ENCODE results near the gene PRR29. TPM values are rescaled to one million over a fixed set of nuclear protein-coding genes. Genes with fewer than 3 reads are reported as not detected.

Gene PRR29
- total RNA-seq, 1 experiment from 2014 or later: not detected

DNA sequence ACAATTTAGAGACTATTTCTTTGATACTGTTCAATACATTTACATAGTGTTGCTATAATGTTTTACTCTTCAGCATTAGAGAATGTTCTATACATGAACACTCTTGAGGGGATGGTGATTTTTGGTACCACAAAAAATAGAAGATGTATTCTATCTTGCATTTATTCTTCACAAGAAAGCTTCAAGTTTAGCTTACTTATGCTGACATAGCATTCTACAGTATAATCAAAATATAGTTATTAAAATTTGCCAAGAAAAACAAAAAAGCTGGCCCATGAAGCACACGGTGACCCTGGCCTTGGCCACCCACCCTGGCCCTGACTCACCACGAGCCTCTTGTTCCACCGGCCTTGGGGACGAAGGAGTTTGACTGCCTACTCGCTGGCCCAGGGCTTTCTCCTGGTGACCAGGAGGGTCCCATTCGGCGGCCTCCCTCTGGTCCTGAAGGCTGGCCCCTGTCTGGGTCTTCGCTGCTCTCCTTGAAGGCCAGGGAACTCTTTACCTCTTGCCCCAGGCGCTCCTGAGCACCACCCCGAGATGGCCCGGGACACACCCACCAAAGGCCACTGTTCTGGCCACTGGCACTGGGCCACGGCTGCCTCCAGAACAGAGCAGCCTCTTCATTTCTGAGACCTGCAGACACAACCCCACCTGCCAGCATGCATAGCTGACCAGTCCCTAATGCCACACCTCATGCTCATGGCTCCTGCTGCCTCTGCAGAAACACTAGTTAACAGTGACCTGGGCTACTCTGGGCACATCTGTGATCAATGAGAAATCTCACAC is 44.7 kb downstream of the PRR29 start:
- Histone ChIP-seq H3K9me3 (no peaks in the 10 kb centered on the region), H3K36me3 (no peaks in the 10 kb centered on the region; the same call in none of the 2 replicates)

DNA sequence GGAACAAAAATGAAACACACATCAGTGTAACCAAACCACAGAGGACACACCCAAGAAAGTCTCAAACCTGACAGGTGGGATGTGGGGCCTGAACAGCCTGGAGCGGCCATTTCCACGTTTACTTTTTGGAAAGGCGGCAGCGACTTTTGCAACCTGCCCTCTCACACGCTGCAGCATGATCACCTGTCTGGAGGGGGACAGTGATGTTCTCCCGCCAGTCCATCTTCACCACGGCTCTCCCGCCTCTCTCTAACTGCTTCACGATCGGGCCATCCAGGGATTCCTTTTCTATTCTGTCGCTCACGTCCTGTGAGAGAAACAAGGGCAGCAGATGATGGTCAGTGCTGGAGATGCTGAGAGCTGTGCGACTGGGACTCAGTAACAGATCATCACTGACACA is 47.0 kb downstream of the PRR29 start:
- H3K36me3 ChIP-seq: no peaks in the 10 kb centered on the region; the same call in none of the 2 replicates

More for the DNA sequence above, 44.7 kb downstream of the PRR29 start:
- no peak for DNase-seq
- H3K4me3 ChIP-seq: no peak overlapping the region
- no peaks in the 10 kb centered on the region for H3K27me3 ChIP-seq

DNA sequence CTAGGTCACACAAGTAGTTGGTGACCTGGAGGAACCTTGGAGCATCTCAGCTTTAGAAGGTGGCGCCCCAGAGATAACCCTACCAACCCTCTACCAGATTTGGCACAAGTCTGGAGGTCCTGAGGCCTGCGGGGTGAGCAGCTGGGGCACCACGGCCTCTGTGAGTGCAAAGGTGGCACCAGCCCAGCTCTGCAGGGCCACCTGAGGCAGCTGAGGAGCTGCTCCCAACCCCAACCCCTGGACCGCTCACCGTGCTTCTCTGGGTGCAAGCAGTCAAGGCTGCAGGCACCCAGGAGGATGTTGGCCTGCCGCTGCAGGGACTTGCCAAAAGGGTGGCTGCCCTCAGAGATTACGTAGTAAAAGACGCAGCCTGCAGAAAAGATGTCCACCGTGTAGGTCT is 50.7 kb downstream of the PRR29 start:
- Histone ChIP-seq H3K4me3 (no peak overlapping the region), H3K9me3 (no peaks in the 10 kb centered on the region), H3K36me3 (no peaks in the 10 kb centered on the region; the same call in 1 of the 2 replicates), H3K27me3 (no peaks in the 10 kb centered on the region)
- DNase-seq: no peak

More for the DNA sequence above, 47.0 kb downstream of the PRR29 start:
- DNase-seq: no peak
- Histone ChIP-seq H3K27me3 (no peaks in the 10 kb centered on the region), H3K9me3 (no peaks in the 10 kb centered on the region), H3K4me3 (no peak overlapping the region)

- Histone ChIP-seq H3K4me3 (no peak overlapping the region), H3K36me3 (no peaks in the 10 kb centered on the region; the same call in 1 of the 2 replicates), H3K27me3 (no peaks in the 10 kb centered on the region), H3K9me3 (no peaks in the 10 kb centered on the region)
- DNase-seq: no peak
Measured at GRCh38 chr17:64051153-64051552, 53.0 kb downstream of the PRR29 start.

GRCh38 chr17:64053101-64053500 is 55.0 kb downstream of the PRR29 start:
- Histone ChIP-seq H3K36me3 (no peaks in the 10 kb centered on the region; the same call in 1 of the 2 replicates), H3K27me3 (no peaks in the 10 kb centered on the region), H3K9me3 (no peaks in the 10 kb centered on the region), H3K4me3 (no peak overlapping the region)
- no peak for DNase-seq

Other genes with a start within 250 kb of the PRR29 start
- gene CCDC47, start 224.8 kb upstream of the PRR29 start, total RNA-seq (2014; rRNA removed; shearing (Covaris generic); ENCODE audit: low replicate concordance): 49.1 and 92.0 TPM in 2 replicates
- gene DDX42, start 224.2 kb upstream of the PRR29 start, total RNA-seq (2014; rRNA removed; shearing (Covaris generic); ENCODE audit: low replicate concordance): 37.7 and 83.3 TPM in 2 replicates
- gene PSMC5, start 170.9 kb upstream of the PRR29 start, total RNA-seq (2014; rRNA removed; shearing (Covaris generic); ENCODE audit: low replicate concordance): 116 and 133 TPM in 2 replicates
- gene FTSJ3, start 170.7 kb upstream of the PRR29 start, total RNA-seq (2014; rRNA removed; shearing (Covaris generic); ENCODE audit: low replicate concordance): 33.3 and 58.6 TPM in 2 replicates
- gene SMARCD2, start 155.7 kb upstream of the PRR29 start, total RNA-seq (2014; rRNA removed; shearing (Covaris generic); ENCODE audit: low replicate concordance): 156 and 163 TPM in 2 replicates
- not detected in 2 replicates for gene CSH2, start 124.7 kb upstream of the PRR29 start, total RNA-seq (2014; rRNA removed; shearing (Covaris generic); ENCODE audit: low replicate concordance)
- not detected in 2 replicates for gene GH2, start 116.4 kb upstream of the PRR29 start, total RNA-seq (2014; rRNA removed; shearing (Covaris generic); ENCODE audit: low replicate concordance)
- gene CSH1, start 101.8 kb upstream of the PRR29 start, total RNA-seq (2014; rRNA removed; shearing (Covaris generic); ENCODE audit: low replicate concordance): not detected in 2 replicates
- not detected in 2 replicates for gene CSHL1, start 87.1 kb upstream of the PRR29 start, total RNA-seq (2014; rRNA removed; shearing (Covaris generic); ENCODE audit: low replicate concordance)
- not detected in 2 replicates for gene GH1, start 79.5 kb upstream of the PRR29 start, total RNA-seq (2014; rRNA removed; shearing (Covaris generic); ENCODE audit: low replicate concordance)
- not detected in 2 replicates for gene CD79B, start 66.0 kb upstream of the PRR29 start, total RNA-seq (2014; rRNA removed; shearing (Covaris generic); ENCODE audit: low replicate concordance)
- gene SCN4A, start 25.4 kb upstream of the PRR29 start, total RNA-seq (2014; rRNA removed; shearing (Covaris generic); ENCODE audit: low replicate concordance): not detected in 2 replicates
- gene ICAM2, start 22.3 kb downstream of the PRR29 start, total RNA-seq (2014; rRNA removed; shearing (Covaris generic); ENCODE audit: low replicate concordance): not detected in 2 replicates
- gene ERN1, start 131.8 kb downstream of the PRR29 start, total RNA-seq (2014; rRNA removed; shearing (Covaris generic); ENCODE audit: low replicate concordance): 3.0 and 6.9 TPM in 2 replicates